ENCODE data around the gene SPACDR.
"Not testable (repeated sequence)": the region's sequence is repeated elsewhere in the genome, so short reads cannot be mapped to it uniquely, and the experiment has no call there.

The SPACDR gene, protein sequence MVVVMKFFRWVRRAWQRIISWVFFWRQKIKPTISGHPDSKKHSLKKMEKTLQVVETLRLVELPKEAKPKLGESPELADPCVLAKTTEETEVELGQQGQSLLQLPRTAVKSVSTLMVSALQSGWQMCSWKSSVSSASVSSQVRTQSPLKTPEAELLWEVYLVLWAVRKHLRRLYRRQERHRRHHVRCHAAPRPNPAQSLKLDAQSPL

DNA sequence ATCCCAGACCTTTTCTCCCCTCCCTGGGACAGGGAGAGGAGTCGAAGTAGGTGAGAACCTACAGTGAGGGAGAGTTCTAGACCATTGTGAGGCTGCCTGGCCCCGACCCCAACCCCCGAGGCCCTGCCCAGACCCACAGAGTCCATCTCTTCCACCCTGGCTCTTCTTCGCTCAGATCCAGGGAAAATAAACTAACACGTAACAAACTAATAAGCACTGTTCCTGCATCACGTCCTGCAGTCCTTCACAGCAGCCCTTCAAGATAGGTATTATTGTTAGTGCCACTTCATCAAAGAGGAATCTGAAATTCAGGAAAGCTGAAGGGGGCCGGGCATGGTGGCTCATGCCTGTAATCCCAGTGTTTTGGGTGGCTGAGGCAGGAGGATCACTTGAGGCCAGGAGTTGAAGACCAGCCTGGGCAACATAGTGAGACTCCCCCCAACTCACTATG lies at the start of gene SPACDR:
SPACDR (minus strand) TSS at position 51 of the 451 bp plus-strand sequence. CDS start 235 bp downstream, outside the sequence.
- no peak for DNase-seq (ENCODE audit: low spot score)

DNA sequence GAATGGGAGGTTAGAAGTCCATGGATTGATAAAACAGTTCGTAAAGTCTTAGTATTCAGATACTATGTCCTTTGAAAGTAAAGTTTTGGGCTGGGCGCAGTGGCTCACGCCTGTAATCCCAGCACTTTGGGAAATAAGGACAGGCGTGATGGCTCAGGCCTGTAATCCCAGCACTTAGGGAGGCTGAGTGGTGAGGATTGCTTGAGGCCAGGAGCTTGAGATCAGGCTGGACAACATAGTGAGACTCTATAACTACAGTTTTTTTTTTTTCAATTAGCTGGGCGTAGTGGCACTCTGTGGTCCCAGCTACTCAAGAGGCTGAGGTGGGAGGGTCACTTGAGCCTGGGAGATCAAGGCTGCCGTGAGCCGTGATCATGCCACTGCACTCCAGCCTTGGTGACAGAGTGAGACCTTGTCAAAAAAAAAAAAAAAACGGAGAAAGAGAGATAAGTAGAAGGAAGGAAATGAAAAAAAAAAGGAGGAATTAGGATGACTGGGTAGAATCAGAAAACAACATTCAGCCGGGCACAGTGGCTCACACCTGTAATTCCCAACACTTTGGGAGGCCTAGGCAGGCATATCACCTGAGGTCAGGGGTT lies 49.3 kb upstream of the SPACDR start:
- no peak for DNase-seq (ENCODE audit: low spot score)

DNA sequence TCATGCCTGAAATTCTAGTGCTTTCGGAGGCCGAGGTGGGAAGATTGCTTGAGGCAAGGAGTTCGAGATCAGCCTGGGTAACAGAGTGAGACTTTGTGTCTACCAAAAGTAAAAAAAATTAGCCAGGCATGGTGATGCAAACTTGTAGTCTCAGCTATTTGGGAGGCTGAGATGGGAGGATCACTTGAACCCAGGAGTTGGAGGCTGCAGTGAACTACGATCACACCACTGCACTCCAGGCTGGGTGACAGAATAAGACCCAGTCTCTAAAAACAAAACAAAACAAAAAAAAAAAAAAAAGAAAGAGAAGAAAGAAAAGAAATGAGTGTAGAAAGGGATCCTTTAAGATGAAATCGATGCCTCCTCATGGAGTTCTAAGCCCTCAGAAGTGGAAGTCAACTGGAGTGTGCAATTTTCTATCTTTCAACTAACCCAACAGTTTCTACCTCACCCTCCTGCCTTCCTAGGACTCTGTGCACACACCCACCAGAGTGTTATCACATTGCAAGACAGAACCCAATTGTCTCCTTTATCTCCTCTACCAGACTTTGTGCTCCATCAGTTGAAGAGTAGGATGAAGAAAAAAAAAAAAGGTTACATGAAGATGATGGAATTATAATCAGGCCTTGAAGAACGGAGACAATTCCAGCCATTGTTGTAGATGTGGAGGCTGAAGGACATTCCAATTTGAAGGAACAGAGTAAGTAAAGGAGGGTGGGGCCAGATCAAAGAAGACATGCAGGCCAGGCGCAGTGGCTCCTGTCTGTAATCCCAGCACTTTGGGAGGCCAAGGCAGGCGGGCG lies 46.6 kb upstream of the SPACDR start:
- no peak for DNase-seq (ENCODE audit: low spot score)

DNA sequence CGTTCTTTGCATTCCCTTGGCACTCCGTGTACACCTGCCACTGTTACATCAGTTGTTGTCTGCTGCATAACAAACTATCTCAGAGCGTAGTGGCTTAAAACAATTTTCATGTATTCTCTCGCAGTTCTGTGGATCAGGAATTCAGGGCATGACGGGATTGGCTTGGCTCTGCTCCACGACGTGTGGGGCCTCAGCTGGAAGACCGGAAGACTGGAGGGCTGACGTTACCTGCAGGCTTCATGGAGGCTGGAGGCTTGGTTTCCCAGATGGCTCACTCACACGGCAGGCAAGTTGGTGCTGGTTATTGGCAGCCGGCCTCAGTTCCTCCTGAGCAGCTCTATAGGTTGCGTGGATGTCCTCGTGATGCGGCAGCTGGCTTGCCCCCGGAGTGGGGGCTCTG lies 45.2 kb upstream of the SPACDR start:
- DNase-seq (ENCODE audit: low spot score), result no peak

DNA sequence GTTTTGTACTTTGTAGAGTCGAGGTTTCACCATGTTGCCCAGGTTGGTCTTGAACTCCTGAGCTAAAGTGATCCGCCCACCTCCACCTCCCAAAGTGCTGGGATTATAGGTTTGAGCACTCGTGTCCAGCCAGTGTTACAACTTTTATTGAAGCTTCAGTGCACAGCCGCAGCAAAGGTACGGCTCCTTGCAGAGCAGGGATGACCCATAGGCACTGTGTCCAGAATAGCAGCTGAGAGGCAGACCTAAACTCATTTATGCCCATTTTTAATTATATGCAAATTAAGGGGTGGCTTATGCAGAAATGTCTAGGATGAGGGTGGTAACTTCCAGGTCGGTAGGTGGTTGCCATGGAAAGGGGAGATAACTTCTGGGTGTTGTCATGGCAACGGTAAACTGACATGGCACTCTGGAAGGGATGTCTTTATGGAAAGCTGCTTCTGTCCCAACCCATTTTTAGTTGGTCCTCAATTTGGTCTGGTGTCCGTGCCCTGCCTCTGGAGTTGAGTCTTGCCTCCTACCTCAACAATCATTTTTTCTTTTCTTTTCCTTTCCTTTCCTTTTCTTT lies 42.4 kb upstream of the SPACDR start:
- DNase-seq (ENCODE audit: low spot score), result no peak

DNA sequence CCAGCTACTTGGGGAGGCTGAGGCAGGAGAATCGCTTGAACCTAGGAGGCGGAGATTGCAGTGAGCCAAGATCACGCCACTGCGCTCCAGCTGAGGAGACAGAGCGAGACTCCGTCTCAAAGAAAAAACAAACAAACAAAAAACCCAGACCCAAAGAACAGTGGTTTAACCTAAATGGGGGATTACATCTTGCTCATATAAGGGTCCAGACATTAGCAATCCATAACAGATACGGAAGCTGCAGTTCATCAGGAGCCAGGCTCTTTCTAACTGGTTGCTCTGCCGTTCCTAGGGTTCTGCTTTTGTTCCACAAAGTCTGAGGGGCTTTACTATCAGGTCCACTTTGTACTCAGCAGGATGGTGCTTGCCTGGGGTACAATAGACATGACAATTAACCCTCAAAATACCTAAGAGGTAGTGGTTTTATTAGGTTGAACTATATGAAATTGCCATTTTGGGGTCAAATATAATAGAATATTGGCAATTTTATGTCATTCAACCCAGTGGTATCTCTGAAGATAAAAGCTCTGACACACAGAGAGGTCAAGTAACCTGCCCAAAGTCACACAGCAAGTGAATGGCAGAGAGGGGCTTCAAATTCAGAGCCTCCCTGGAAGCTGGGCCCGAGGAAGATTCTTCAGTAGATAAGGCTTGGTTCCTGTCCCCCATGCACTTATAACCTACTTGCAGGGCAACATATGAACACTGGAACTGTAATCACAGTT lies 41.0 kb upstream of the SPACDR start:
- DNase-seq (ENCODE audit: low spot score), result no peak

DNA sequence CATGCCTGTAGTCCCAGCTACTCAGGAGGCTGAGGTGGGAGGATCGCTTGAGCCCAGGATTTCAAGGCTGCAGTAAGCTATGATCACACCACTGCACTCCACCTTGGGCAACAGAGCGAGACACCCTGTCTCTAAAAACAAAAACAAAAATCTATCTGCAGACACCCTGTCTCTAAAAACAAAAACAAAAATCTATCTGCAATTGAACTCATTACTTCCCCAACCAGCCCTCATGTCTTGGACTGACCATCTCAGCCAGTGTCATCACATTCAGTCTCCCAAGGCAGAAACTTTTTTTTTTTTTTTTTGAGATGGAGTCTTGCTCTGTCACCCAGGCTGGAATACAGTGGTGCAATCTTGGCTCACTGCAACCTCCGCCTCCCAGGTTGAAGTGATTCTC lies 40.0 kb upstream of the SPACDR start:
- DNase-seq (ENCODE audit: low spot score), result not testable (repeated sequence)

DNA sequence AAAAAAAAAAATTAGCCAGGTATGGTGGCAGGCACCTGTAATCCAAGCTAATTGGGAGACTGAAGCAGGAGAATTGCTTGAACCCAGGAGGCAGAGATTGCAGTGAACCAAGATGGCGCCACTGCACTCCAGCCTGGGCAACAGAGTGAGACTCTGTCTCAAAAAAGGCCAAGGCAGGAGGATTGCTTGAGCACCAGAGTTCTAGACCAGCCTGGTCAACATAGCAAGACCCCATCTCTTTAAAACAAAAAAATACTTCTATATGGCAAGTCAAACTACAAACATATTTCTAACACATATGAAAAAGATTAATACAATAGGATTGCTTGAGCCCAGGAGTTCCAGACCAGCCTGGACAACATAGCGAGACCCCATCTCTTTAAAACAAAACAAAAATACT lies 36.7 kb upstream of the SPACDR start:
- DNase-seq (ENCODE audit: low spot score), result not testable (repeated sequence)

DNA sequence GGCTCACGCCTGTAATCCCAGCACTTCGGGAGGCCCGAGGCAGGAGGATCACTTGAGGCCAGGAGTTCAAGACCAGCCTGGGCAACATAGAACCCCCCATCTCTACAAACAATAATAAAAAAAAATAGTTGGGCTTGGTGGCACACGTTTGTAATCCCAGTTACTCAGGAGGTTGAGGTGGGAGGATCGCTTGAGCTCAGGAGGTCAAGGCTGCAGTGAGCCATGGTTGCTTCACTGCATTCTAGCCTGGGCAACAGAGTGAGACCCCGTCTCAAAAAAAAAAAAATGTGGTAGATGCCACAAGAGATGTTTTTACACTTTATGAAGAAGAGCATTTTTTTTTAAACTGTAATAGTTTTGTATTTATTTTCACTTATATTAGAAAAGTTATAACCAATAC lies 32.4 kb upstream of the SPACDR start:
- DNase-seq (ENCODE audit: low spot score), result no peak

DNA sequence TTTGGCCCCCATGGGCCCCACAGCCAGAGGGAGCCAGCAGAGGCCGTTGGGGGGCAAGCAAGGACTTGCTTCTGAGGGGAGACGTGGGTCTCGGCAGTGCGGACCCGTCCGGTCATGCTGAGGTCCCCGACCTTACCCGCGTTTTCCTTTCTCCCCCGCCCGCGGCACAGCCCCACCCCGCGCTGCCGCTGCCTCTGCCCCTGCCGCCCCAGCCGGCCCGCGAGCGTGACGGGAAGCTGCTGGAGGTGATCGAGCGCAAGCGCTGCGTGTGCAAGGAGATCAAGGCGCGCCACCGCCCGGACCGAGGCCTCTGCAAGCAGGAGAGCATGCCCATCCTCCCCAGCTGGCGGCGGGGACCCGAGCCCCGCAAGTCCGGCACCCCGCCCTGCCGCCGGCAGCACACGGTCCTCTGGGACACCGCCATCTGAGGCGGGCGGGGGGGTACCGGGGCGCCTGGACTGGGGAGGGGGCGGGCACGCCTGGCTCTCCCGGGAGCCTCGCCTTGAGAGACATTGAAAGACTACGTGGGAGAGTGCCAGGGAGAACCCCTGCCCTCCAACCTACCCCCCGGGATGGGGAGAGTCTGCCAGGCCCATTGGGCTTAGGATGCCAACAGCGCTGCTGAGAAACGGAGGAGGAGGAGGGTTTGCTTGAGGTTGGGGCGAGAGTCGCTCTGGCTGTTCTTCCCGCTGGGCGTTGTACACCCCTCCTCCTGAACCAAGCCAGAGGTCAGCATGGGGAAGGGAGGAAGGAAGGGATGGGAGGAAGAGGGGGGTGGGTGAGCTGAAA lies 29.6 kb upstream of the SPACDR start:
- DNase-seq (ENCODE audit: low spot score), result peak; percentile 53

DNA sequence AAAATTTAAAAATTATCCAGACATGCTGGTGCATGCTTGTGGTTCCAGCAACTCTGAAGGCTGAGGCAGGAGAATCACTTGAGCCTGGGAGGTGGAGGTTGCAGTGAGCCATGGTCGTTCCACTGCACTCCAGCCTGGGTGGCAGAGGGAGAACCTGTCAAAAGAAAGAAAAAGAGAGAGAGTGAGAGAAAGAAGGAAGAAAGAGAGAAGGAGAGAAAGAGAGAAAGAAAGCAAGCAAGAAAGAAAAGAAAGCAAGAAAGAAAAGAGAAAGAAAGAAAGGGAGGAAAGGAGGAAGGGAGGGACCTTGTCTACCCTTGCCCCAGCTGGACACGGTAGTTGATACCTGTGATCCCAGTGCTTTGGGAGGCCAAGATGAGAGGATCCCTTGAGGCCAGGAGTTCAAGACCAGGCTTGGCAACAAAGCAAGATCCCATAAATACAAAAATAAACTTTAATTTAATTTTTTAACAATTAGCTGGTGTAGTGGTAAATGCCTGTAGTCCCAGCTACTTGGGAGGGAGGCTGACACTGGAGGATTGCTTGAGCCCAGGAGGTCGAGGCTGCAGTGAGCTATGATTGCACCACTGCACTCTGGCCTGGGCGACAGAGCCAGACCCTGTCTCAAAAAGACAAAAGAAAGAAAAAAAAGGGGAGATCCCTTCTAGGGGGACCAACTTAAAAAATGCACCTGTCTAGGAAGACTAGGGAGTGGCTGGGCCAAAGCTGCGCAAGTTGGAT lies 28.8 kb upstream of the SPACDR start:
- no peak for DNase-seq (ENCODE audit: low spot score)

DNA sequence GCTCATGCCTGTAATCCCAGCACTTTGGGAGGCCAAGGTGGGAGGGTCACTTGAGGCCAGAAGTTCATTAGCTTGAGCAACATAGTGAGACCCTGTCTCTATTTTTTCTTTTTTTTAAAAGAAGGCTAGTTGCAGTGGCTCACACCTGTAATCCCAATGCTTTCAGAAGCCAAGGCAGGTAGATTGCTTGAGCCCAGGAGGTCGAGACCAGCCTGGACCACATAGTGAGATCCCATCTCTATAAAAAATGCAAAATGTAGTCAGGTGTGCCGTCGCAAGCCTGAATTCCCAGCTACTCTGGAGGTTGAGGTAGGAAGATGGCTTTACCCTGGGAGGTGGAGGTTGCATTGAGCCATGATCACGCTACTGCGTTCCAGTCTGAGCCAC lies 27.1 kb upstream of the SPACDR start:
- no peak for DNase-seq (ENCODE audit: low spot score)

DNA sequence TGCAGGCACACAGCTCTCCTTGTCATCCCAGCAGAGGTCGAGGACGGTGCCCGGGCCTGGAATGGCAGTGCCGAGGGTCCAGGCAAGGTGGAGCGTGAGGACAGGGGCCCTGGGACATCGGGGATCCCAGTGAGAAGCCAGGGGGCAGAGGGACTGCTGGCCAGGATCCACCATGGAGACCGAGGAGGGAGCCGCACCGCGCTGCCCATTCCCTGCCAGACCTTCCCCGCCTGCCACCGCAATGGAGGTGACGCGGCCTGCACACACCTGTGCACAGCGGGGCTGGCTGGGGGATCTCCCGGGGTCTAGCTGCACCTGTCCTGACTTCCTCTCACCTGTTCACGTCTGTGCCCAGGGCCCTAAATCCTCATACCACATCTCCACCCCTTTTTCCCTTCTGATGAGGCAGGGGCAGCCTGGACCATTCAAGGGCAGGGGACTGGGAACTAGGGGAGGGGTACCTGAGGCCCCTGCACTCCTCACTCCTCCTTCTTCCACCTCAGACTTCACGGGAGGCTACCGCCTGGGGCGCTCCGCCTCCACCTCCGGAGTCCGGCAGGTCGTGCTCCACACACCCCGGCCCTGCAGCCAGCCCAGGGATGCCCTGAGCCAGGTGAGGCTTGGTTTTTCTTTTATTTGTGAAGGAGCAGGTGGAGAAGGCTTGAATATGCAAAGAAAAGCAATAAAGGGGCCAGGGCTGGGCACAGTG lies 26.6 kb upstream of the SPACDR start:
- no peak for DNase-seq (ENCODE audit: low spot score)

DNA sequence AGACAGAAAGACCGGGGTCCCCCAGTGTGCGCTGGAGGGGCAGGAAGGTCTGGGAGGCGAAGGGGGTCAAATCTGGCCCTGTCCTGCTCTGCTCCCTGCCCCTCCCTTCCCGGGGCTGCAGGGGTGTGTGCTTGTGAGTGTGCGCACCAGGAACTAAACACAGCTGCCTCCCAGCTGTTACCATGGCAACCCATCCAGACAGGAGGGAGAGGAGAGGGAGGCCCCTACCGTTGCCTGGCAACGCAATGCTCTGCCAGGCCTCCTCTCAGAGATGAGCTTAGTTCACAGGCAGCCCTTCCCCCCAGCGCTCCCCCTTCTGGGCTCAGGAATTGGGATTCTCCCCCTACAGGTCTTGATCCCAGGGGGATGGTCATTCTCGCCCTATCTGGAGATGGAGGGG lies 25.8 kb upstream of the SPACDR start:
- peak; percentile 53 for DNase-seq (ENCODE audit: low spot score)

DNA sequence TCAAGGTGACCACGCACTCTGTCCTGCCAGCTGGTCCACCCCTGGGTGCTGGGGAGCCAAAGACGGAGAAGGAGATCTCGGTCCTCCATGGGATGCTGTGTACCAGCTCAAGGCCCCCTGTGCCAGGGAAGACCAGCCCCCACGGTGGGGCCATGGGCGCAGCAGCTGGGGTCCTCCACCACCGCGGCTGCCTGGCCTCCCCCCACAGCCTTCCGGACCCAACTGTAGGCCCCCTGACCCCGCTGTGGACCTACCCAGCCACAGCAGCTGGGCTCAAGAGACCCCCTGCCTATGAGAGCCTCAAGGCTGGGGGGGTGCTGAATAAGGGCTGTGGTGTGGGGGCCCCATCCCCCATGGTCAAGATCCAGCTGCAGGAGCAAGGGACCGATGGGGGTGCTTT lies 25.1 kb upstream of the SPACDR start:
- DNase-seq (ENCODE audit: low spot score), result no peak

DNA sequence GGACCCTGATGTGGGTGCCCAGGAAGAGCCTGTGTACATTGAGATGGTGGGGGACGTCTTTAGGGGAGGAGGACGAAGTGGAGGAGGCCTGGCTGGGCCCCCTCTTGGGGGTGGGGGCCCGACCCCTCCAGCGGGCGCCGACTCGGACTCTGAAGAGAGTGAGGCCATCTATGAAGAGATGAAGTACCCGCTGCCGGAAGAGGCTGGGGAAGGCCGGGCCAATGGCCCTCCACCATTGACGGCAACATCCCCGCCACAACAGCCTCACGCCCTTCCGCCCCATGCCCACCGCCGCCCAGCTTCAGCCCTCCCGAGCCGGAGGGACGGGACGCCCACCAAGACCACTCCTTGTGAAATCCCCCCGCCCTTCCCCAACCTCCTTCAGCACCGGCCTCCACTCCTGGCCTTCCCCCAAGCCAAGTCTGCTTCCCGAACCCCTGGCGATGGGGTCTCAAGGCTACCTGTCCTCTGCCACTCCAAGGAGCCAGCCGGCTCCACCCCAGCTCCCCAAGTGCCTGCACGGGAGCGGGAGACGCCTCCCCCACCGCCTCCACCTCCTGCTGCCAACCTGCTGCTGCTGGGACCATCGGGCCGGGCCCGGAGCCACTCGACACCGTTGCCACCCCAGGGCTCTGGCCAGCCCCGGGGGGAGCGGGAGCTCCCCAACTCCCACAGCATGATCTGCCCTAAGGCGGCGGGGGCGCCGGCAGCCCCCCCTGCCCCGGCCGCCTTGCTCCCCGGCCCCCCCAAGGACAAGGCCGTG lies 24.5 kb upstream of the SPACDR start:
- no peak for DNase-seq (ENCODE audit: low spot score)

DNA sequence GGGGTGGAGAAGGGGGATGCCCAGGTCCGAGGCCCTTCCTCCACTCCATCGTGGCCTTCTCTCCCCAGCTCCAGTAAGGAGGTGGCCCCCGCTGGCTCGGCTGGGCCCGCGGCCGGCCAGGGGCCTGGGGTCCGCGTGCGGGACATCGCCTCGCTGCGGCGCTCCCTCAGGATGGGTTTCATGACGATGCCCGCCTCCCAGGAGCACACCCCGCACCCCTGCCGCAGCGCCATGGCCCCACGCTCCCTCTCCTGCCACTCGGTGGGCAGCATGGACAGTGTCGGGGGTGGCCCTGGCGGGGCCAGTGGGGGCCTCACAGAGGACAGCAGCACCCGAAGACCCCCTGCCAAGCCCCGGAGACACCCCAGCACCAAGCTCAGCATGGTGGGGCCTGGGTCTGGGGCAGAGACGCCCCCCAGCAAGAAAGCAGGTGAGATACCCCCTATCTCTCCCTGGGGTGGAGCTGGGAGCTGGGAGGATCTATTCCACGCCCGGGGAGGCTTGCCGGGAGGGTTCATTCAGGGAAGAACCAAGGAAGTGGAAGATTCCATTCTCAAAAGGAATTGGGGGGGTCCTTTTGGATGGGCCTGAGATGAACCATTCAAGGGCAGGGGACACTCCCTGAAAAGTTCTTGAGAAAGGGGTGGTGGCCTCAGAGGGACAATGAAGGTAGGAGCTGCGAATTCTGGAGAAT lies 22.8 kb upstream of the SPACDR start:
- no peak for DNase-seq (ENCODE audit: low spot score)

DNA sequence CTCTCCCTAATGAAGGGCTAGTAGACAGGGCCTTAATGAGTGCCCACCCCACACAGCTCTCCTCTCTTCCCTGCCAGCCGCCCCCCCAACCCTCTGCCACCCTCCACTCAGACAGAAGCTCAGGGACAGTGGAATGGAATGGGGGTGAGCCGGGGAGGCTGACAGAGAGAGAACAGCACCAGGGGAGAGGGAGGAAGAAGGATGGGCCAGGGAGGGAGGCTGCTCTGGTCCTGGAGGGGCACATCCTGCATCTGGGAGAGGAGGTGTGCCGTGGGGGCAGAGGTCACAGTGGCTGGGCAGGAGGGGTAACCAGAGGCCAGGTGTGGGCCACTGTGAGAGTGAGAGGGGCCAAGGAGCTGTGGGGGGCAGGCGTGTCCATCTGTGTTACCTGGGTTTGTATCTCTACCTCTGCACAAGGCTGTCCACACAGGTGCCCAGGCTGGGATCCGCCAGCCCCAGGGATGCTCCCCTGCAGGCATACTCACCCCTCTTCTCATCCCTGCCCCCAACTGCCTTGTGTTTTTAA lies 22.1 kb upstream of the SPACDR start:
- no peak for DNase-seq (ENCODE audit: low spot score)
